ENCODE data around the gene RARRES1. TPM values are rescaled to one million over a fixed set of nuclear protein-coding genes. Genes with fewer than 3 reads are reported as not detected.

Gene RARRES1
- total RNA-seq, result 1.3 TPM

- peak; percentile 89 for ATAC-seq
- DNase-seq (ENCODE audit: low spot score), result peak; percentile 78
Measured at GRCh38 chr3:158731938-158732855, at the start of gene RARRES1. TSS of gene RARRES1 (minus strand) at chr3:158732457. CDS start at chr3:158732415, 42 bp downstream.

GRCh38 chr3:158781849-158782248, 49.6 kb upstream of the RARRES1 start:
- no peak for ATAC-seq
- no peak for DNase-seq (ENCODE audit: low spot score)

- DNase-seq (ENCODE audit: low spot score) (no peak), ATAC-seq (no peak)
Measured at GRCh38 chr3:158781191-158781590, 48.9 kb upstream of the RARRES1 start.

- no peak for ATAC-seq
- no peak for DNase-seq (ENCODE audit: low spot score)
Measured at GRCh38 chr3:158780766-158781165, 48.5 kb upstream of the RARRES1 start.

GRCh38 chr3:158777161-158777873, 45.1 kb upstream of the RARRES1 start:
- no peak for DNase-seq (ENCODE audit: low spot score)
- ATAC-seq, result no peak

- ATAC-seq (no peak), DNase-seq (ENCODE audit: low spot score) (no peak)
Measured at GRCh38 chr3:158776531-158776930, 44.3 kb upstream of the RARRES1 start.

- ATAC-seq, result no peak
- no peak for DNase-seq (ENCODE audit: low spot score)
Measured at GRCh38 chr3:158775426-158776410, 43.5 kb upstream of the RARRES1 start.

GRCh38 chr3:158774965-158775364, 42.7 kb upstream of the RARRES1 start:
- DNase-seq (ENCODE audit: low spot score) (no peak), ATAC-seq (no peak)

- ATAC-seq, result no peak
- no peak for DNase-seq (ENCODE audit: low spot score)
Measured at GRCh38 chr3:158773845-158774830, 41.9 kb upstream of the RARRES1 start.

GRCh38 chr3:158773166-158773565, 40.9 kb upstream of the RARRES1 start:
- DNase-seq (ENCODE audit: low spot score) (no peak), ATAC-seq (no peak)

- DNase-seq (ENCODE audit: low spot score) (no peak), ATAC-seq (no peak)
Measured at GRCh38 chr3:158771982-158772381, 39.7 kb upstream of the RARRES1 start.

GRCh38 chr3:158771577-158771976, 39.3 kb upstream of the RARRES1 start:
- ATAC-seq (no peak), DNase-seq (ENCODE audit: low spot score) (no peak)

- no peak for ATAC-seq
- DNase-seq (ENCODE audit: low spot score), result no peak
Measured at GRCh38 chr3:158770741-158771350, 38.6 kb upstream of the RARRES1 start.

GRCh38 chr3:158769952-158770740, 37.9 kb upstream of the RARRES1 start:
- DNase-seq (ENCODE audit: low spot score) (no peak), ATAC-seq (no peak)

GRCh38 chr3:158769549-158769948, 37.3 kb upstream of the RARRES1 start:
- no peak for DNase-seq (ENCODE audit: low spot score)
- no peak for ATAC-seq

- DNase-seq (ENCODE audit: low spot score) (no peak), ATAC-seq (peak; percentile 57)
Measured at GRCh38 chr3:158768881-158769543, 36.8 kb upstream of the RARRES1 start.

- no peak for DNase-seq (ENCODE audit: low spot score)
- peak; percentile 82 for ATAC-seq
Measured at GRCh38 chr3:158768361-158768787, 36.1 kb upstream of the RARRES1 start.

GRCh38 chr3:158766364-158766763, 34.1 kb upstream of the RARRES1 start:
- no peak for DNase-seq (ENCODE audit: low spot score)
- no peak for ATAC-seq
